Bronchial epithelial cell (primary cell): ENCODE measurements around the gene MRPL9. TPM values are rescaled to one million over a fixed set of nuclear protein-coding genes. Genes with fewer than 3 reads are reported as not detected.
"Not testable (repeated sequence)": the region's sequence is repeated elsewhere in the genome, so short reads cannot be mapped to it uniquely, and the experiment has no call there.

Experiments
- DNase-seq: peaks from one replicate; pipeline ENCODE4 v3.0.0-alpha.2; 2010; ENCODE audit warnings: low read depth
- FAIRE-seq: peaks from 2 replicates; lab custom pipeline; 2011; peaks lifted over from hg19 to GRCh38; lab: Jason Lieb, UNC
- H3K27me3 ChIP-seq: 2 replicates; pipeline ENCODE4 v1.5.1; 2011; ENCODE audit warnings: low read length; ENCODE audit not compliant: control insufficient read depth, insufficient read depth
- H3K36me3 ChIP-seq: 2 replicates; pipeline ENCODE4 v1.5.1; 2011; ENCODE audit warnings: low read length; ENCODE audit not compliant: control insufficient read depth, insufficient read depth
- H3K4me3 ChIP-seq: 2 replicates; pipeline ENCODE4 v1.5.1; 2011; ENCODE audit warnings: mild to moderate bottlenecking, low read depth, low read length, control low read depth
- CTCF ChIP-seq: IDR thresholded peaks from 2 replicates; pipeline ENCODE4 v1.5.1; 2011; ENCODE audit warnings: mild to moderate bottlenecking, moderate library complexity, low read length, control low read depth, inconsistent platforms; ENCODE audit not compliant: insufficient read depth, severe bottlenecking
- total RNA-seq: library from RNA; depleted of rRNA; stranded (reverse); fragments of >200 nt; gene quantifications from 2 replicates; pipeline ENCODE4 v1.2.1, GENCODE V29; 2014

Gene MRPL9
- total RNA-seq, 1 donor from 2014 or later: 83.2 TPM

GRCh38 chr1:151774256-151774922 is 11.1 kb upstream of the MRPL9 start:
- no peak for TF ChIP-seq CTCF
- Histone ChIP-seq H3K4me3 (no peak overlapping the region), H3K27me3 (no peaks in the 10 kb centered on the region), H3K36me3 (no peaks in the 10 kb centered on the region)
- no peak for FAIRE-seq
- DNase-seq: no peak

GRCh38 chr1:151773702-151774101 is 10.4 kb upstream of the MRPL9 start:
- Histone ChIP-seq H3K36me3 (no peaks in the 10 kb centered on the region), H3K27me3 (no peaks in the 10 kb centered on the region), H3K4me3 (no peak overlapping the region)
- FAIRE-seq: peak; percentile 97
- TF ChIP-seq CTCF: no peak
- peak; percentile 98 for DNase-seq

- not testable (repeated sequence) for FAIRE-seq, H3K4me3 ChIP-seq, DNase-seq, H3K27me3 ChIP-seq, H3K36me3 ChIP-seq
Observed at GRCh38 chr1:151769270-151769669, 6.0 kb upstream of the MRPL9 start.

GRCh38 chr1:151768351-151769066 is 5.2 kb upstream of the MRPL9 start:
- H3K36me3 ChIP-seq, H3K27me3 ChIP-seq, FAIRE-seq, H3K4me3 ChIP-seq: not testable (repeated sequence)
- DNase-seq: peak; percentile 79

- H3K27me3 ChIP-seq: no peaks in the 10 kb centered on the region
- peaks cover 6% of the 10 kb centered on the region for H3K36me3 ChIP-seq
- H3K4me3 ChIP-seq: peak overlapping the region; percentile 70
- DNase-seq (no peak), FAIRE-seq (no peak)
- no peak for TF ChIP-seq CTCF
Observed at GRCh38 chr1:151763990-151764389, 694 bp upstream of the MRPL9 start.

- no peak overlapping the region for H3K4me3 ChIP-seq
- DNase-seq (peak; percentile 52), FAIRE-seq (no peak)
- H3K36me3 ChIP-seq: peaks cover 6% of the 10 kb centered on the region
- H3K27me3 ChIP-seq: no peaks in the 10 kb centered on the region
- TF ChIP-seq CTCF: no peak
Observed at GRCh38 chr1:151760597-151761385, 2.5 kb downstream of the MRPL9 start.
